Measurements from ENCODE around the gene NTN1.
"Not testable (repeated sequence)": the region's sequence is repeated elsewhere in the genome, so short reads cannot be mapped to it uniquely, and the experiment has no call there.

NTN1 gene

GRCh38 chr17:9123594-9124553, 102.6 kb downstream of the NTN1 start:
- no peak for DNase-seq (ENCODE audit: low read depth in 2 of 2)

GRCh38 chr17:9124554-9124935, 103.2 kb downstream of the NTN1 start:
- no peak for DNase-seq (ENCODE audit: low read depth in 2 of 2)

GRCh38 chr17:9125722-9126121, 104.4 kb downstream of the NTN1 start:
- DNase-seq (ENCODE audit: low read depth in 2 of 2) = no peak

- DNase-seq (ENCODE audit: low read depth in 2 of 2) = no peak
Measured at GRCh38 chr17:9127340-9127739, 106.0 kb downstream of the NTN1 start.

- DNase-seq (ENCODE audit: low read depth in 2 of 2) = no peak
Measured at GRCh38 chr17:9131371-9131770, 110.1 kb downstream of the NTN1 start.

GRCh38 chr17:9132291-9132690, 111.0 kb downstream of the NTN1 start:
- no peak for DNase-seq (ENCODE audit: low read depth in 2 of 2)

GRCh38 chr17:9132944-9133610, 111.8 kb downstream of the NTN1 start:
- DNase-seq (ENCODE audit: low read depth in 2 of 2) = no peak

- DNase-seq (ENCODE audit: low read depth in 2 of 2) = no peak
Measured at GRCh38 chr17:9138161-9138717, 116.9 kb downstream of the NTN1 start.

GRCh38 chr17:9139695-9140094, 118.4 kb downstream of the NTN1 start:
- DNase-seq (ENCODE audit: low read depth in 2 of 2) = no peak

GRCh38 chr17:9140550-9141424, 119.5 kb downstream of the NTN1 start:
- no peak for DNase-seq (ENCODE audit: low read depth in 2 of 2)

GRCh38 chr17:9141425-9141753, 120.1 kb downstream of the NTN1 start:
- DNase-seq (ENCODE audit: low read depth in 2 of 2) = no peak

GRCh38 chr17:9142772-9143494, 121.6 kb downstream of the NTN1 start:
- no peak for DNase-seq (ENCODE audit: low read depth in 2 of 2)

- DNase-seq (ENCODE audit: low read depth in 2 of 2) = no peak
Measured at GRCh38 chr17:9144502-9145249, 123.4 kb downstream of the NTN1 start.

GRCh38 chr17:9146064-9146463, 124.8 kb downstream of the NTN1 start:
- no peak for DNase-seq (ENCODE audit: low read depth in 2 of 2)

- no peak for DNase-seq (ENCODE audit: low read depth in 2 of 2)
Measured at GRCh38 chr17:9148905-9149525, 127.7 kb downstream of the NTN1 start.

- no peak for DNase-seq (ENCODE audit: low read depth in 2 of 2)
Measured at GRCh38 chr17:9150446-9151090, 129.3 kb downstream of the NTN1 start.

GRCh38 chr17:9151091-9151490, 129.8 kb downstream of the NTN1 start:
- no peak for DNase-seq (ENCODE audit: low read depth in 2 of 2)

- not testable (repeated sequence) for DNase-seq (ENCODE audit: low read depth in 2 of 2)
Measured at GRCh38 chr17:9151740-9152139, 130.4 kb downstream of the NTN1 start.
